Measurements from ENCODE around the gene FNBP1. TPM values are rescaled to one million over a fixed set of nuclear protein-coding genes. Genes with fewer than 3 reads are reported as not detected.
A peak's percentile ranks its signal among the peaks of the same experiment; 100 is the strongest.

Gene FNBP1
- total and polyA plus RNA-seq, 10 of the 15 experiments (the other 5 are each of a cell fraction or from before 2014, with no cell fraction given) = 64.5 to 353 (median 179) TPM

- Histone ChIP-seq H3K9me3 (replicated peaks; ENCODE audit: control insufficient read depth, insufficient read depth, low read length) (no peaks in the 10 kb centered on the region), H3K27me3 (replicated peaks in 1 of 2; ENCODE audit: control insufficient read depth in 2 of 2, insufficient read depth in 2 of 2, low read length in 1 of 2) (no peaks in the 10 kb centered on the region), H3K4me3 (no peak overlapping the region), H3K9ac (ENCODE audit: control insufficient read depth, insufficient read depth, low read length) (peak overlapping the region; percentile 45), H3K36me3 (ENCODE audit: control insufficient read depth in 2 of 2, insufficient read depth in 2 of 2, low read length in 1 of 2) (peaks cover 7 to 34% of the 10 kb centered on the region in 2 experiments), H3K27ac (ENCODE audit: control insufficient read depth, insufficient read depth) (peak overlapping the region; percentile 84), H3K4me1 (ENCODE audit: control insufficient read depth, insufficient read depth, low read length) (peaks cover 46% of the 10 kb centered on the region), H3K4me2 (ENCODE audit: control insufficient read depth, insufficient read depth) (peak overlapping the region; percentile 71), H2AFZ (ENCODE audit: control insufficient read depth, low read depth, low read length) (no peak overlapping the region), H4K20me1 (ENCODE audit: control insufficient read depth, insufficient read depth) (no peaks in the 10 kb centered on the region), H3K79me2 (ENCODE audit: control insufficient read depth, insufficient read depth, low read length) (peaks cover 61% of the 10 kb centered on the region)
- intact Hi-C loops (cut with micrococcal nuclease; ENCODE audit: unreplicated experiment) (loop anchor here (1.0 to 2.0 kb wide), 2 partner anchors 24 to 45 kb away; no protein-coding TSS in a partner anchor), in situ Hi-C loops (cut with MboI) (no loop called here)
- peak; percentile 52 for ATAC-seq
- WGBS (ENCODE audit: insufficient coverage, insufficient replicate concordance, low lambda C conversion rate, missing lambda C conversion rate) = 1% methylated on average over 8 of the region's 8 CpGs
- FAIRE-seq = no peak
- ChIA-PET CTCF (interaction anchor here (0.7 to 3.9 kb wide), 9 partner anchors 15 to 307 kb away, joined by 3 to 13 read pairs (median 3); partner anchors contain the start of gene NTMT1), RAD21 (ENCODE audit: unreplicated experiment) (interaction anchor here (0.8 to 4.0 kb wide), 18 partner anchors 9 to 110 kb away, joined by 3 to 36 read pairs (median 8); no protein-coding TSS in a partner anchor), SMC1A (ENCODE audit: uncharacterized antibody, unreplicated experiment) (interaction anchor here (0.7 to 4.9 kb wide), 36 partner anchors 9 to 1634 kb away, joined by 3 to 46 read pairs (median 4); no protein-coding TSS in a partner anchor), POLR2A (interaction anchor here (0.6 to 3.8 kb wide), 16 partner anchors 10 to 1862 kb away, joined by 3 to 41 read pairs (median 6); no protein-coding TSS in a partner anchor)
- TSS peak; percentile 40 for BruUV-seq (replicated peaks)
- peak; percentile 47 for DNase-seq (ENCODE audit: low read depth, low spot score)
- TF ChIP-seq SUZ12 (IDR thresholded peaks at IDR 0.05; ENCODE audit: unreplicated experiment) (no peak), HDAC6 (IDR thresholded peaks at IDR 0.05; ENCODE audit: unreplicated experiment) (no peak), TCF12 (IDR thresholded peaks at IDR 0.05; ENCODE audit: low read depth, low read length) (0 out of 2 replicates have a peak, but pooled peaks have one; percentile 29), RCOR1 (conservative IDR thresholded peaks at IDR 0.05; ENCODE audit: low read depth, low read length) (no peak), YY1 (IDR thresholded peaks at IDR 0.05; ENCODE audit: low read depth, low read length) (no peak), NR2C1 (IDR thresholded peaks at IDR 0.05) (no peak), CBFB (IDR thresholded peaks at IDR 0.05; ENCODE audit: low read depth) (no peak), SMAD1 (IDR thresholded peaks at IDR 0.05; ENCODE audit: low read depth, partially characterized antibody) (no peak), STAT1 (conservative IDR thresholded peaks at IDR 0.05) (no peak), RELA (IDR thresholded peaks at IDR 0.05; ENCODE audit: borderline replicate concordance, partially characterized antibody) (no peak), POLR2A (IDR thresholded peaks at IDR 0.05; ENCODE audit: low read depth, low read length) (no peak), IKZF2 (IDR thresholded peaks at IDR 0.05) (peak; percentile 91 to 95), CREM (IDR thresholded peaks at IDR 0.05; ENCODE audit: low read depth) (0 out of 2 replicates have a peak, but pooled peaks have one; percentile 11), FOXM1 (IDR thresholded peaks at IDR 0.05; ENCODE audit: low read depth, low read length) (peak; percentile 56; the same call in 1 of the 2 replicates), FOS (IDR thresholded peaks at IDR 0.05; ENCODE audit: borderline replicate concordance, extremely low read depth, insufficient read length) (no peak), WRNIP1 (IDR thresholded peaks at IDR 0.05; ENCODE audit: borderline replicate concordance, low read depth, low read length) (no peak), STAT3 (IDR thresholded peaks at IDR 0.05; ENCODE audit: low read depth, low read length) (0 out of 2 replicates have a peak, but pooled peaks have one; percentile 14)
- TF ChIP-seq, protein P1, sequence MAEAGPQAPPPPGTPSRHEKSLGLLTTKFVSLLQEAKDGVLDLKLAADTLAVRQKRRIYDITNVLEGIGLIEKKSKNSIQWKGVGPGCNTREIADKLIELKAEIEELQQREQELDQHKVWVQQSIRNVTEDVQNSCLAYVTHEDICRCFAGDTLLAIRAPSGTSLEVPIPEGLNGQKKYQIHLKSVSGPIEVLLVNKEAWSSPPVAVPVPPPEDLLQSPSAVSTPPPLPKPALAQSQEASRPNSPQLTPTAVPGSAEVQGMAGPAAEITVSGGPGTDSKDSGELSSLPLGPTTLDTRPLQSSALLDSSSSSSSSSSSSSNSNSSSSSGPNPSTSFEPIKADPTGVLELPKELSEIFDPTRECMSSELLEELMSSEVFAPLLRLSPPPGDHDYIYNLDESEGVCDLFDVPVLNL (IDR thresholded peaks at IDR 0.05; ENCODE audit: low read depth, low read length) = no peak
- TF ChIP-seq, protein P2, sequence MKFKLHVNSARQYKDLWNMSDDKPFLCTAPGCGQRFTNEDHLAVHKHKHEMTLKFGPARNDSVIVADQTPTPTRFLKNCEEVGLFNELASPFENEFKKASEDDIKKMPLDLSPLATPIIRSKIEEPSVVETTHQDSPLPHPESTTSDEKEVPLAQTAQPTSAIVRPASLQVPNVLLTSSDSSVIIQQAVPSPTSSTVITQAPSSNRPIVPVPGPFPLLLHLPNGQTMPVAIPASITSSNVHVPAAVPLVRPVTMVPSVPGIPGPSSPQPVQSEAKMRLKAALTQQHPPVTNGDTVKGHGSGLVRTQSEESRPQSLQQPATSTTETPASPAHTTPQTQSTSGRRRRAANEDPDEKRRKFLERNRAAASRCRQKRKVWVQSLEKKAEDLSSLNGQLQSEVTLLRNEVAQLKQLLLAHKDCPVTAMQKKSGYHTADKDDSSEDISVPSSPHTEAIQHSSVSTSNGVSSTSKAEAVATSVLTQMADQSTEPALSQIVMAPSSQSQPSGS (IDR thresholded peaks at IDR 0.05; ENCODE audit: low read length) = peak; percentile 73
- TF ChIP-seq, protein P3, sequence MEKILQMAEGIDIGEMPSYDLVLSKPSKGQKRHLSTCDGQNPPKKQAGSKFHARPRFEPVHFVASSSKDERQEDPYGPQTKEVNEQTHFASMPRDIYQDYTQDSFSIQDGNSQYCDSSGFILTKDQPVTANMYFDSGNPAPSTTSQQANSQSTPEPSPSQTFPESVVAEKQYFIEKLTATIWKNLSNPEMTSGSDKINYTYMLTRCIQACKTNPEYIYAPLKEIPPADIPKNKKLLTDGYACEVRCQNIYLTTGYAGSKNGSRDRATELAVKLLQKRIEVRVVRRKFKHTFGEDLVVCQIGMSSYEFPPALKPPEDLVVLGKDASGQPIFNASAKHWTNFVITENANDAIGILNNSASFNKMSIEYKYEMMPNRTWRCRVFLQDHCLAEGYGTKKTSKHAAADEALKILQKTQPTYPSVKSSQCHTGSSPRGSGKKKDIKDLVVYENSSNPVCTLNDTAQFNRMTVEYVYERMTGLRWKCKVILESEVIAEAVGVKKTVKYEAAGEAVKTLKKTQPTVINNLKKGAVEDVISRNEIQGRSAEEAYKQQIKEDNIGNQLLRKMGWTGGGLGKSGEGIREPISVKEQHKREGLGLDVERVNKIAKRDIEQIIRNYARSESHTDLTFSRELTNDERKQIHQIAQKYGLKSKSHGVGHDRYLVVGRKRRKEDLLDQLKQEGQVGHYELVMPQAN (conservative IDR thresholded peaks at IDR 0.05) = no peak
These were observed 110.5 kb downstream of the FNBP1 start for GRCh38 chr9:129932303-129933151.
